ENCODE results near the gene BRINP3.

The BRINP3 gene

GRCh38 chr1:190102757-190103326 is 374.8 kb downstream of the BRINP3 start:
- Histone ChIP-seq H3K79me1 (replicated peaks; ENCODE audit: low read length, poor library complexity, severe bottlenecking) (no peaks in the 10 kb centered on the region), H2AK5ac (ENCODE audit: low read length, severe bottlenecking) (no peak overlapping the region), H3K27me3 (ENCODE audit: control insufficient read depth in 1 of 2, insufficient read depth in 1 of 2, low read length in 2 of 2) (no peaks in the 10 kb centered on the region), H2AFZ (ENCODE audit: low read depth, low read length) (no peak overlapping the region), H3K18ac (ENCODE audit: low read depth in 1 of 2, low read length in 2 of 2) (no peak overlapping the region), H4K8ac (ENCODE audit: low read length) (no peak overlapping the region), H2BK5ac (ENCODE audit: low read depth, low read length, poor library complexity, severe bottlenecking) (peak overlapping the region; percentile 96), H3K9ac (ENCODE audit: low read length) (no peak overlapping the region), H3K14ac (ENCODE audit: low read length in 2 of 2) (no peak overlapping the region), H3K27ac (ENCODE audit: low read length, poor library complexity, severe bottlenecking) (peak overlapping the region; percentile 99), H3K4me3 (ENCODE audit: insufficient read depth in 1 of 2, low read depth in 1 of 2, low read length in 2 of 2) (no peak overlapping the region), H2BK120ac (ENCODE audit: low read depth, low read length) (no peak overlapping the region), H2BK12ac (ENCODE audit: low read length in 2 of 2) (no peak overlapping the region), H3K4ac (ENCODE audit: low read depth in 1 of 2, low read length in 2 of 2) (no peak overlapping the region), H4K91ac (ENCODE audit: low read length) (no peak overlapping the region), H3K4me1 (ENCODE audit: control insufficient read depth, insufficient read depth, low read depth, low read length) (peaks cover 1% of the 10 kb centered on the region), H2BK15ac (ENCODE audit: low read depth, poor library complexity, severe bottlenecking) (no peak overlapping the region), H3K4me2 (ENCODE audit: low read length, poor library complexity, severe bottlenecking) (no peak overlapping the region), H3K36me3 (ENCODE audit: control insufficient read depth in 1 of 2, insufficient read depth in 2 of 2, low read depth in 1 of 2, low read length in 2 of 2) (no peaks in the 10 kb centered on the region), H3K9me3 (ENCODE audit: control insufficient read depth, low read length) (no peaks in the 10 kb centered on the region), H3K23ac (ENCODE audit: low read length in 2 of 2) (no peak overlapping the region)
- WGBS = 86% methylated on average over 2 of the region's 5 CpGs
- no peak for DNase-seq

- H4K91ac ChIP-seq (ENCODE audit: low read length) = no peak overlapping the region
- no peak overlapping the region for H4K8ac ChIP-seq (ENCODE audit: low read length)
- H3K23ac ChIP-seq (ENCODE audit: low read length in 2 of 2) = no peak overlapping the region
- H3K27ac ChIP-seq (ENCODE audit: low read length, poor library complexity, severe bottlenecking) = peak overlapping the region; percentile 57
- peaks cover 1% of the 10 kb centered on the region for H3K4me1 ChIP-seq (ENCODE audit: control insufficient read depth, insufficient read depth, low read depth, low read length)
- H3K4ac ChIP-seq (ENCODE audit: low read depth in 1 of 2, low read length in 2 of 2) = no peak overlapping the region
- peak overlapping the region; percentile 80 for H2AK5ac ChIP-seq (ENCODE audit: low read length, severe bottlenecking)
- no peak overlapping the region for H2AFZ ChIP-seq (ENCODE audit: low read depth, low read length)
- H3K9ac ChIP-seq (ENCODE audit: low read length) = no peak overlapping the region
- H3K18ac ChIP-seq (ENCODE audit: low read depth in 1 of 2, low read length in 2 of 2) = no peak overlapping the region
- no peak overlapping the region for H2BK12ac ChIP-seq (ENCODE audit: low read length in 2 of 2)
- no peak overlapping the region for H2BK120ac ChIP-seq (ENCODE audit: low read depth, low read length)
- peak overlapping the region; percentile 66 for H2BK5ac ChIP-seq (ENCODE audit: low read depth, low read length, poor library complexity, severe bottlenecking)
- no peak overlapping the region for H2BK15ac ChIP-seq (ENCODE audit: low read depth, poor library complexity, severe bottlenecking)
- no peak for DNase-seq
- H3K27me3 ChIP-seq (ENCODE audit: control insufficient read depth in 1 of 2, insufficient read depth in 1 of 2, low read length in 2 of 2) = no peaks in the 10 kb centered on the region
- no peaks in the 10 kb centered on the region for H3K79me1 ChIP-seq (replicated peaks; ENCODE audit: low read length, poor library complexity, severe bottlenecking)
- H3K9me3 ChIP-seq (ENCODE audit: control insufficient read depth, low read length) = no peaks in the 10 kb centered on the region
- no peaks in the 10 kb centered on the region for H3K36me3 ChIP-seq (ENCODE audit: control insufficient read depth in 1 of 2, insufficient read depth in 2 of 2, low read depth in 1 of 2, low read length in 2 of 2)
- no peak overlapping the region for H3K14ac ChIP-seq (ENCODE audit: low read length in 2 of 2)
- H3K4me3 ChIP-seq (ENCODE audit: insufficient read depth in 1 of 2, low read depth in 1 of 2, low read length in 2 of 2) = no peak overlapping the region
- H3K4me2 ChIP-seq (ENCODE audit: low read length, poor library complexity, severe bottlenecking) = no peak overlapping the region
- WGBS = 100% methylated on average over 2 of the region's 3 CpGs
Observed at GRCh38 chr1:190101756-190102155, 375.9 kb downstream of the BRINP3 start.

DNA sequence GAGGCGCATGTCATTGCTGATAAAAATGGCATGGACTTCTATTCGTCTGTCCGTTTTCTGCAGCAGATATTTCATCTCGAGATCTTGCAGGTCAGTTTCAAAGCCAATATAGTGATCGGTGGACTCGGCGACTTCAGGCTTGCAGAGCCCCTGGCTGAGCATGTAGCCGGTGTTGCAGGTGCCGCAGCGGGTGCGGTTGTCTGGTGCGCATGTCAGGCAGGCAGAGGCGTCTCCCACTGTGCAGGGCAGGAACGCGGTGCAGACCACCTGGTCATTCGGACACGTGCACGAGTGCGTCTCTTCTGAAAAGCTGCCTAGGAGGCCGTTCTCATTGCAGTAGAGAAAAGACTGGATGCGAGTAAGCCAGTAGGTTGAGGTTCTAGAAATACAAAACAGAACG is 378.9 kb downstream of the BRINP3 start:
- H2AK5ac ChIP-seq (ENCODE audit: low read length, severe bottlenecking) = no peak overlapping the region
- no peaks in the 10 kb centered on the region for H3K79me1 ChIP-seq (replicated peaks; ENCODE audit: low read length, poor library complexity, severe bottlenecking)
- H3K27me3 ChIP-seq (ENCODE audit: control insufficient read depth in 1 of 2, insufficient read depth in 1 of 2, low read length in 2 of 2) = no peaks in the 10 kb centered on the region
- no peak overlapping the region for H2BK15ac ChIP-seq (ENCODE audit: low read depth, poor library complexity, severe bottlenecking)
- H3K27ac ChIP-seq (ENCODE audit: low read length, poor library complexity, severe bottlenecking) = no peak overlapping the region
- H3K4me3 ChIP-seq (ENCODE audit: insufficient read depth in 1 of 2, low read depth in 1 of 2, low read length in 2 of 2) = no peak overlapping the region
- H2BK120ac ChIP-seq (ENCODE audit: low read depth, low read length) = no peak overlapping the region
- no peak overlapping the region for H3K4me2 ChIP-seq (ENCODE audit: low read length, poor library complexity, severe bottlenecking)
- no peak overlapping the region for H2AFZ ChIP-seq (ENCODE audit: low read depth, low read length)
- no peak for DNase-seq
- H3K36me3 ChIP-seq (ENCODE audit: control insufficient read depth in 1 of 2, insufficient read depth in 2 of 2, low read depth in 1 of 2, low read length in 2 of 2) = no peaks in the 10 kb centered on the region
- H3K23ac ChIP-seq (ENCODE audit: low read length in 2 of 2) = no peak overlapping the region
- H4K91ac ChIP-seq (ENCODE audit: low read length) = no peak overlapping the region
- no peak overlapping the region for H2BK12ac ChIP-seq (ENCODE audit: low read length in 2 of 2)
- no peak overlapping the region for H3K18ac ChIP-seq (ENCODE audit: low read depth in 1 of 2, low read length in 2 of 2)
- no peak overlapping the region for H3K9ac ChIP-seq (ENCODE audit: low read length)
- H2BK5ac ChIP-seq (ENCODE audit: low read depth, low read length, poor library complexity, severe bottlenecking) = no peak overlapping the region
- H3K4me1 ChIP-seq (ENCODE audit: control insufficient read depth, insufficient read depth, low read depth, low read length) = no peaks in the 10 kb centered on the region
- WGBS = 94% methylated on average over 19 of the region's 22 CpGs
- H3K9me3 ChIP-seq (ENCODE audit: control insufficient read depth, low read length) = no peaks in the 10 kb centered on the region
- no peak overlapping the region for H3K14ac ChIP-seq (ENCODE audit: low read length in 2 of 2)
- H4K8ac ChIP-seq (ENCODE audit: low read length) = no peak overlapping the region
- H3K4ac ChIP-seq (ENCODE audit: low read depth in 1 of 2, low read length in 2 of 2) = no peak overlapping the region

- Histone ChIP-seq H3K4ac (ENCODE audit: low read depth in 1 of 2, low read length in 2 of 2) (no peak overlapping the region), H2BK15ac (ENCODE audit: low read depth, poor library complexity, severe bottlenecking) (no peak overlapping the region), H4K91ac (ENCODE audit: low read length) (no peak overlapping the region), H3K9ac (ENCODE audit: low read length) (no peak overlapping the region), H2BK12ac (ENCODE audit: low read length in 2 of 2) (no peak overlapping the region), H3K4me3 (ENCODE audit: insufficient read depth in 1 of 2, low read depth in 1 of 2, low read length in 2 of 2) (no peak overlapping the region), H3K23ac (ENCODE audit: low read length in 2 of 2) (no peak overlapping the region), H3K9me3 (ENCODE audit: control insufficient read depth, low read length) (no peaks in the 10 kb centered on the region), H3K27ac (ENCODE audit: low read length, poor library complexity, severe bottlenecking) (no peak overlapping the region), H2AK5ac (ENCODE audit: low read length, severe bottlenecking) (no peak overlapping the region), H3K18ac (ENCODE audit: low read depth in 1 of 2, low read length in 2 of 2) (no peak overlapping the region), H3K4me1 (ENCODE audit: control insufficient read depth, insufficient read depth, low read depth, low read length) (no peaks in the 10 kb centered on the region), H2AFZ (ENCODE audit: low read depth, low read length) (no peak overlapping the region), H4K8ac (ENCODE audit: low read length) (no peak overlapping the region), H2BK5ac (ENCODE audit: low read depth, low read length, poor library complexity, severe bottlenecking) (no peak overlapping the region), H3K27me3 (ENCODE audit: control insufficient read depth in 1 of 2, insufficient read depth in 1 of 2, low read length in 2 of 2) (no peaks in the 10 kb centered on the region), H3K79me1 (replicated peaks; ENCODE audit: low read length, poor library complexity, severe bottlenecking) (no peaks in the 10 kb centered on the region), H3K36me3 (ENCODE audit: control insufficient read depth in 1 of 2, insufficient read depth in 2 of 2, low read depth in 1 of 2, low read length in 2 of 2) (no peaks in the 10 kb centered on the region), H3K14ac (ENCODE audit: low read length in 2 of 2) (no peak overlapping the region), H3K4me2 (ENCODE audit: low read length, poor library complexity, severe bottlenecking) (no peak overlapping the region), H2BK120ac (ENCODE audit: low read depth, low read length) (no peak overlapping the region)
- WGBS = 80% methylated on average over 7 of the region's 7 CpGs
- no peak for DNase-seq
Observed at GRCh38 chr1:190098107-190098506, 379.6 kb downstream of the BRINP3 start.
